HepG2 (cell line): ENCODE measurements around the gene RRP12. TPM values are rescaled to one million over a fixed set of nuclear protein-coding genes. Genes with fewer than 3 reads are reported as not detected.

ENCODE experiments used
- AHR ChIP-seq: IDR thresholded peaks from 2 replicates; pipeline ENCODE4 v1.6.1; 2018; ENCODE audit warnings: missing genetic modification reagents, missing compliant biosample characterization
- ARID4A ChIP-seq: sonication (generic); formaldehyde crosslinking; IDR thresholded peaks from 2 replicates; pipeline ENCODE4 v1.5.0; 2020; ENCODE audit warnings: mild to moderate bottlenecking, missing genetic modification reagents, borderline replicate concordance
- BCL6 ChIP-seq: IDR thresholded peaks from 2 replicates; pipeline ENCODE4 v1.6.1; 2016; ENCODE audit warnings: missing genetic modification reagents, missing compliant biosample characterization
- DPF2 ChIP-seq: sonication (generic); formaldehyde crosslinking; IDR thresholded peaks from 2 replicates; pipeline ENCODE4 v1.4.0; 2020; ENCODE audit warnings: mild to moderate bottlenecking, low read depth, missing genetic modification reagents, borderline replicate concordance
- E2F2 ChIP-seq: sonication (generic); formaldehyde crosslinking; IDR thresholded peaks from 2 replicates; pipeline ENCODE4 v1.4.0; 2020; ENCODE audit warnings: missing genetic modification reagents, borderline replicate concordance
- HNF4G ChIP-seq, 2 experiments: sonication (generic) in 1 of 2; formaldehyde crosslinking in 1 of 2; IDR thresholded peaks; 2 replicates each; pipeline versions ENCODE4 v1.4.0 to v1.6.1; 2011 to 2020; ENCODE audit warnings: borderline replicate concordance in 2 of 2, low read depth in 2 of 2, mild to moderate bottlenecking in 2 of 2, low read length in 1 of 2, missing genetic modification reagents in 1 of 2, moderate library complexity in 1 of 2
- LCORL ChIP-seq, 2 experiments: fragments of 450-650 bp in 1 of 2; sonication (generic) in 1 of 2; formaldehyde crosslinking in 1 of 2; IDR thresholded peaks; 2 replicates each; pipeline versions ENCODE4 v1.5.0 to v1.6.1; 2017 to 2020; ENCODE audit warnings: antibody characterized with exemption in 1 of 2, missing genetic modification reagents in 1 of 2
- MTF1 ChIP-seq: sonication (generic); formaldehyde crosslinking; IDR thresholded peaks from 2 replicates; pipeline ENCODE4 v1.5.0; 2020; ENCODE audit warnings: missing genetic modification reagents
- PHF5A ChIP-seq: IDR thresholded peaks from one replicate; pipeline ENCODE4 v1.6.1; 2018; ENCODE audit warnings: low read depth, missing genetic modification reagents; ENCODE audit not compliant: unreplicated experiment
- POGK ChIP-seq: sonication (generic); formaldehyde crosslinking; conservative IDR thresholded peaks from 2 replicates; pipeline ENCODE4 v1.8.0; 2022; ENCODE audit warnings: mild to moderate bottlenecking, moderate library complexity, missing genetic modification reagents
- RCOR2 ChIP-seq: IDR thresholded peaks from 2 replicates; pipeline ENCODE4 v1.6.1; 2016; ENCODE audit warnings: missing biosample characterization, missing genetic modification reagents
- ZBTB1 ChIP-seq: sonication (generic); formaldehyde crosslinking; IDR thresholded peaks from 2 replicates; pipeline ENCODE4 v1.4.0; 2020; ENCODE audit warnings: missing genetic modification reagents, borderline replicate concordance
- ZBTB38 ChIP-seq: sonication (generic); formaldehyde crosslinking; IDR thresholded peaks from 2 replicates; pipeline ENCODE4 v1.5.1; 2020; ENCODE audit warnings: mild to moderate bottlenecking, missing genetic modification reagents
- ZNF343 ChIP-seq: sonication (generic); formaldehyde crosslinking; IDR thresholded peaks from 2 replicates; pipeline ENCODE4 v1.4.0; 2020; ENCODE audit warnings: mild to moderate bottlenecking, missing genetic modification reagents
- ZNF670 ChIP-seq: sonication (generic); formaldehyde crosslinking; IDR thresholded peaks from 2 replicates; pipeline ENCODE4 v1.8.0; 2022; ENCODE audit warnings: mild to moderate bottlenecking, missing genetic modification reagents, borderline replicate concordance
- ZNF816 ChIP-seq: sonication (generic); formaldehyde crosslinking; IDR thresholded peaks from 2 replicates; pipeline ENCODE4 v1.8.0; 2022; ENCODE audit warnings: missing genetic modification reagents, mild to moderate bottlenecking, borderline replicate concordance
- ZSCAN25 ChIP-seq: sonication (generic); formaldehyde crosslinking; IDR thresholded peaks from 2 replicates; pipeline ENCODE4 v1.8.0; 2022; ENCODE audit warnings: mild to moderate bottlenecking, missing genetic modification reagents
- polyA plus RNA-seq, 8 experiments: library from polyadenylated mRNA; depleted of rRNA in 3 of 8; stranded (reverse) in 7 of 8; unstranded in 1 of 8; fragments of >200 nt; fragmentation: Illumina TruSeq in 4 of 8; extraction: Trizol in 4 of 8; gene quantifications; 2 replicates each; pipeline versions ENCODE4 v1.2.1 to v1.2.3, GENCODE V29; 2011 to 2016; ENCODE audit warnings: low read depth in 4 of 8, missing spikeins in 1 of 8, mixed read lengths in 1 of 8; ENCODE audit not compliant: insufficient read depth in 1 of 8
- total RNA-seq, 5 experiments: library from RNA; depleted of rRNA; stranded (reverse); fragments of >200 nt; fragmentation: Illumina TruSeq; extraction: Trizol; gene quantifications; 2 replicates each; pipeline ENCODE4 v1.2.3, GENCODE V29; 2016; ENCODE audit warnings: low read depth in 1 of 5
- TF ChIP-seq, protein P1 (sequence below): sonication (generic); formaldehyde crosslinking; IDR thresholded peaks from 2 replicates; pipeline ENCODE4 v1.9.0; 2021; ENCODE audit warnings: missing genetic modification reagents, mild to moderate bottlenecking, borderline replicate concordance

Gene RRP12
- total and polyA plus RNA-seq, 2 of the 13 experiments (the other 11 are each of a cell fraction or from before 2014, with no cell fraction given): 13.2 to 39.4 TPM

- TF ChIP-seq ZBTB1 (CRISPR knock-in tag) (no peak), MTF1 (no peak), ZNF343 (CRISPR knock-in tag) (no peak), BCL6 (CRISPR knock-in tag) (no peak), RCOR2 (peak; percentile 27; the same call in 1 of the 2 replicates), ZBTB38 (CRISPR knock-in tag) (no peak), HNF4G (IDR thresholded peaks at IDR 0.05; ENCODE audit: borderline replicate concordance, low read depth, low read length) (peak; percentile 25; the same call in 1 of the 2 replicates), HNF4G (CRISPR knock-in tag; IDR thresholded peaks at IDR 0.05; ENCODE audit: borderline replicate concordance, low read depth) (no peak), ZNF670 (no peak), E2F2 (CRISPR knock-in tag) (no peak), DPF2 (CRISPR knock-in tag) (no peak), LCORL (IDR thresholded peaks at IDR 0.05) (no peak), LCORL (CRISPR knock-in tag; IDR thresholded peaks at IDR 0.05) (no peak), POGK (no peak), AHR (CRISPR knock-in tag) (no peak), ARID4A (CRISPR knock-in tag) (peak; percentile 44; the same call in 1 of the 2 replicates), PHF5A (CRISPR knock-in tag) (no peak), ZNF816 (CRISPR knock-in tag) (no peak), ZSCAN25 (CRISPR knock-in tag) (no peak)
- TF ChIP-seq, protein P1, sequence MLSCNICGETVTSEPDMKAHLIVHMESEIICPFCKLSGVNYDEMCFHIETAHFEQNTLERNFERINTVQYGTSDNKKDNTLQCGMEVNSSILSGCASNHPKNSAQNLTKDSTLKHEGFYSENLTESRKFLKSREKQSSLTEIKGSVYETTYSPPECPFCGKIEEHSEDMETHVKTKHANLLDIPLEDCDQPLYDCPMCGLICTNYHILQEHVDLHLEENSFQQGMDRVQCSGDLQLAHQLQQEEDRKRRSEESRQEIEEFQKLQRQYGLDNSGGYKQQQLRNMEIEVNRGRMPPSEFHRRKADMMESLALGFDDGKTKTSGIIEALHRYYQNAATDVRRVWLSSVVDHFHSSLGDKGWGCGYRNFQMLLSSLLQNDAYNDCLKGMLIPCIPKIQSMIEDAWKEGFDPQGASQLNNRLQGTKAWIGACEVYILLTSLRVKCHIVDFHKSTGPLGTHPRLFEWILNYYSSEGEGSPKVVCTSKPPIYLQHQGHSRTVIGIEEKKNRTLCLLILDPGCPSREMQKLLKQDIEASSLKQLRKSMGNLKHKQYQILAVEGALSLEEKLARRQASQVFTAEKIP (CRISPR knock-in tag): no peak
Observed at GRCh38 chr10:97427571-97428179, 26.5 kb upstream of the RRP12 start (continued).
